Pancreas (tissue), 10 donors: ENCODE measurements around the gene CCDC88C. TPM values are rescaled to one million over a fixed set of nuclear protein-coding genes. Genes with fewer than 3 reads are reported as not detected.

Experiments
- ATAC-seq, 4 donors: fragments of 200-7000 bp; cut with Tn5 transposase; one replicate each; pipeline versions ENCODE4 v1.8.0 to v1.9.1; 2020; ENCODE audit warnings: mild to moderate bottlenecking in 4 of 4, moderate library complexity in 4 of 4
- DNase-seq, 6 donors: peaks; one replicate each; pipeline ENCODE4 v3.0.0-alpha.2; 2020
- FAIRE-seq: peaks from 2 replicates; lab custom pipeline; 2012; peaks lifted over from hg19 to GRCh38; lab: Jason Lieb, UNC
- H3K27ac ChIP-seq, 4 donors: fragments of 200-600 bp; sonication (generic); 1 replicate in 3 of 4; 2 replicates in 1 of 4; pipeline versions ENCODE4 v1.5.0 to v1.8.0; 2020
- H3K27me3 ChIP-seq, 4 donors: fragments of 200-600 bp; one replicate each; pipeline ENCODE4 v1.8.0; 2021
- H3K36me3 ChIP-seq, 3 donors: fragments of 200-600 bp; sonication (generic) in 1 of 3; one replicate each; pipeline versions ENCODE4 v1.5.0 to v1.8.0; 2020 to 2021
- H3K4me1 ChIP-seq, 3 donors: fragments of 200-600 bp; one replicate each; pipeline ENCODE4 v1.8.0; 2021
- H3K4me3 ChIP-seq, 4 donors: fragments of 200-600 bp; sonication (generic) in 2 of 4; one replicate each; pipeline versions ENCODE4 v1.5.0 to v1.8.0; 2020 to 2021
- H3K9me3 ChIP-seq, 4 donors: fragments of 200-600 bp; one replicate each; pipeline ENCODE4 v1.8.0; 2021
- CTCF ChIP-seq, 4 donors: fragments of 200-600 bp; sonication (generic) in 3 of 4; IDR thresholded peaks; one replicate each; pipeline versions ENCODE4 v1.5.0 to v1.8.0; 2021; ENCODE audit warnings: antibody characterized with exemption in 4 of 4
- WGBS, 2 donors: extraction: QIAGEN DNeasy Blood & Tissue Kit; methylation state at CpG; one replicate each; pipeline ENCODE4 v1.1.7; 2013; 5-methylcytosine and 5-hydroxymethylcytosine counted together
- intact Hi-C, 3 donors: fragments of 100-400 bp; cut with DNase I; formaldehyde crosslinking; loops; one replicate each; pipeline versions ENCODE4 v1.11.1 to v1.14.2; 2022
- polyA plus RNA-seq, 2 donors: library from polyadenylated mRNA; stranded (reverse); fragments of 200-250 nt; gene quantifications; one replicate each; pipeline ENCODE4 v1.2.3, GENCODE V29; 2013
- total RNA-seq, 6 donors: library from RNA; stranded (reverse); fragmentation: NEBNext Ultra II Directional in 4 of 6; extraction: Animal tissue kit (Norgen Biotek cat#: 25700) in 4 of 6; gene quantifications; one replicate each; pipeline versions ENCODE4 v1.2.1 to v1.2.4, GENCODE V29; 2021 to 2023
- donor health status: healthy with polysubstance abuse.
- donor health status: DM: no; HTN: no; CAD: no; lungs with moderate emphysema.
- donor health status: DM: no; HTN: no; CAD: no.
- donor health status: control.
- donor health status: control.
- donor health status: Bipolar disorder and iron deficiency.
- donor health status: DM: yes; HTN: yes; CAD: no.
- donor health status: DM: no; HTN: no; CAD: no.
- donor health status: DM: no; HTN: no; CAD: no.
- donor health status: DM: yes; HTN: yes; CAD: no.

The CCDC88C gene
- total and polyA plus RNA-seq, 8 donors, result 10.3 to 20.2 (median 14.6) TPM

DNA sequence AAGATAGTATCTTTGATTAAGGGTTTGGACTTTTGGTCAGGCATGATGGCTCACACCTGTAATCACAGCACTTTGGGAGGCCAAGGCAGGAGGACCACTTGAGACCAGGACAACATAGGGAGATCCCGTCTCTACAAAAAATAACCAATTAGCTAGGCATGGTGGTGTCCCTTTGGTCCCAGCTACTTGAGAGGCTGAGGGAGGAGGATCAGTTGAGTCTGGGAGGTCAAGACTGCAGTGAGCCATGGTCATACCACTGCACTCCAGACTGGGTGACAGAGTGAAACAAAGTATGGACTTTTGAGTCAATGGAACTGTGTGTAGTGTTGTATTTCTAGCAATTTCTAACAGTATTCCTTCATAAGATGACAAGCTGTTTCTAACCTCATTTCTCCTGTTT is 38.7 kb upstream of the CCDC88C start:
- FAIRE-seq, result no peak
- 88 to 98% methylated on average over 1 of the region's 1 CpG for WGBS, 2 donors
- peaks cover 0 to 46% (median 20%) of the 10 kb centered on the region in 3 donors for H3K36me3 ChIP-seq
- no peaks in the 10 kb centered on the region for H3K9me3 ChIP-seq
- no peak for ATAC-seq
- DNase-seq, result no peak
- H3K27ac ChIP-seq, result no peak overlapping the region
- intact Hi-C loops, result no loop called here
- H3K4me1 ChIP-seq, result no peaks in the 10 kb centered on the region
- no peak overlapping the region for H3K4me3 ChIP-seq
- no peaks in the 10 kb centered on the region for H3K27me3 ChIP-seq
- no peak for TF ChIP-seq CTCF (IDR thresholded peaks at IDR 0.05)

DNA sequence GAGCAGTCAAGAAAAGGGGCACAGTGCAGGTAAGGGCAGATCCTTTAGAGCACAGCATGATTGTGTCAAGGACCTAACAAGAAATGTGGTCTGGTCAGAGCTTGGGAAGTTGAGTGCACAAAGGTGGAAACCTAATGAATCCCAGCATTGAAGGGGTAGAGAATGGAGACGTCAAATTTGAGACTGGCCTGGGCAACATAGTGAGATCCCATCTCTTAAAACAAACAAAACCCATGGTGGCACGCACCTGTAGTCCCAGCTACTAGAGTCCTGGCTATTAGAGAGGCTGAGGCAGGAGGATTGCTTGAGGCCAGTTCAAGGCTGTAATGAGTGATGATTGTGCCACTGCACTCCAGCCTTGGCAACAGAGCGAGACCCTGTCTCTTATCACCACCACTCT is 37.0 kb upstream of the CCDC88C start:
- 90 to 92% methylated on average over 3 of the region's 3 CpGs for WGBS, 2 donors
- Histone ChIP-seq H3K27ac (no peak overlapping the region), H3K4me3 (no peak overlapping the region), H3K4me1 (no peaks in the 10 kb centered on the region), H3K27me3 (no peaks in the 10 kb centered on the region), H3K9me3 (no peaks in the 10 kb centered on the region), H3K36me3 (peaks cover 0 to 29% (median 9%) of the 10 kb centered on the region in 3 donors)
- intact Hi-C loops, result no loop called here
- FAIRE-seq (no peak), ATAC-seq (peak in 1 of 4 donors; percentile 9), DNase-seq (no peak)
- TF ChIP-seq CTCF (IDR thresholded peaks at IDR 0.05), result no peak

DNA sequence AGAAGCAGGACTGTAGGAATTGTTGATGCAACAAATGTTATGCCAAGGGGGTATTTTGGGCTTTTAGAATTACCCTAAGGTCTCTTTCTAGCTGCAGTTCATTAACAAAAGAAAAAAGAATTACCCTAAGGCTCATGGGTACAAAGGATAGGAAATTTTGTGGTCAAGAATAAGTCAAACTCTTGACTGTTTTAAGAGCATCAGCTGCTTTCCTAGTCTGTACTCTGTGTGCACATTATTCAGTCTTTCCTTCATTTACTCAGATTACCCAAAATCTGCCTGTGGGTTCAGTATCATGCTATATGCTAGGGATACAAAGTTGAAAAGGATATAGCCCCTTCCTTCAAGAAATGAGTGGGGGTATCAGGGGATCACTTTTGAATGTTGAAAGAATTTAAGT is 36.5 kb upstream of the CCDC88C start:
- no peak overlapping the region for H3K27ac ChIP-seq
- no peaks in the 10 kb centered on the region for H3K27me3 ChIP-seq

DNA sequence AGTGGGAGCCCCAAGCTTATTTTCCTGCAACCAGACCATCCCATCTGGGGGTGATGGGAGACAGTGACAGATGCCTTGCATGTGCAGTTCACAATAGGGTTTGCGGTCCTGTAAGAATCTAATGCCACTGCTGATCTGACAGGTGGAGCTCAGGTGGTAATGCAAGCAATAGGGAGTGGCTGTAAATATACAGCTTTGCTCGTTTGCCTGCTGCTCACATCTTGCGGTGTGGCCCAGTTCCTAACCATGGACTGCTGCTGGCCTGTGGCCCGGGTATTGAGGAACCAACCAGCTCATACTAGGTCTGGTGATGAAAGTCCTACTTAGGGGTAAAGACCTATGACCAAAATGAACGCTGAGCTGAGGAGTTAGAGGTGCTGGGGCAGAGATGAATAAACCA is 36.1 kb upstream of the CCDC88C start:
- peak in 1 of 4 donors; percentile 44 for ATAC-seq
- H3K27ac ChIP-seq, result no peak overlapping the region
- no peaks in the 10 kb centered on the region for H3K4me1 ChIP-seq
- no peaks in the 10 kb centered on the region for H3K9me3 ChIP-seq
- 85 to 89% methylated on average over 5 of the region's 5 CpGs for WGBS, 2 donors
- H3K36me3 ChIP-seq, result peaks cover 0 to 21% (median 6%) of the 10 kb centered on the region in 3 donors
- no peak overlapping the region for H3K4me3 ChIP-seq
- intact Hi-C loops, result no loop called here
- TF ChIP-seq CTCF (IDR thresholded peaks at IDR 0.05), result no peak
- DNase-seq, result no peak
- no peaks in the 10 kb centered on the region for H3K27me3 ChIP-seq
- no peak for FAIRE-seq

More for the DNA sequence above, 36.5 kb upstream of the CCDC88C start:
- peaks cover 0 to 25% (median 9%) of the 10 kb centered on the region in 3 donors for H3K36me3 ChIP-seq
- DNase-seq (no peak), FAIRE-seq (no peak), ATAC-seq (no peak)
- H3K9me3 ChIP-seq, result no peaks in the 10 kb centered on the region
- intact Hi-C loops, result no loop called here
- TF ChIP-seq CTCF (IDR thresholded peaks at IDR 0.05), result no peak
- no peaks in the 10 kb centered on the region for H3K4me1 ChIP-seq
- H3K4me3 ChIP-seq, result no peak overlapping the region

DNA sequence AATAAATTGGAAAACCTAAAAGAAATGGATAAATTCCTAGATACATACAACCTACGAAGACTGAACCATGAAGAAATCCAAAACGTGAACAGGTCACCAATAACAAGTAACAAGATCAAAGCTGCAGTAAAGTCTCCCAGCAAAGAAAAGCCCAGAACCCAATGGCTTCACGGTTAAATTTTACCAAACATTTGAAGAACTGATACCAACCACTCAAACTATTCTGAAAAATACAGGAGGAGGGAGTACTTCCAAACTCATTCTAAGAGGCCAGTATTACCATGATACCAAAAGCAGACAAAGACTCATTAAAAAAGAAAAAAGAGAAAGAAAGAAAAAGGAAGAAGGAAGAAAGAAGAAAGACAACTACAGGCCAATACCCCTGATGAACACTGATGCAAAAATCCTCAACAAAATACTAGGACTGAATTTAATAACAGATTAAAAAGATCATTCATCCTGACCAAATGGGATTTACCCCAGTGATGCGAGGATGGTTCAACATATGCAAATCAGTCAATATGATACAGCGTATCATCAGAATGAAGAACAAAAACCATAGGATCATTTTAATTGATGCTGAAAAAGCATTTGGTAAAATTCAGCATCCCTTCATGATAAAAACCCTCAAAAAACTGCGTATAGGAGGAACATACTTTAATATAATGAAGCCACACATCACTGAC is 26.9 kb upstream of the CCDC88C start:
- WGBS, 2 donors, result 79 to 89% methylated on average over 6 of the region's 6 CpGs
- FAIRE-seq (no peak), DNase-seq (no peak)

More for the DNA sequence above, 26.9 kb upstream of the CCDC88C start:
- Histone ChIP-seq H3K9me3 (no peaks in the 10 kb centered on the region), H3K4me3 (no peak overlapping the region), H3K36me3 (no peaks in the 10 kb centered on the region), H3K4me1 (no peaks in the 10 kb centered on the region), H3K27me3 (no peaks in the 10 kb centered on the region), H3K27ac (no peak overlapping the region)
- no peak for ATAC-seq
- intact Hi-C loops, result no loop called here
- no peak for TF ChIP-seq CTCF (IDR thresholded peaks at IDR 0.05)
